GM18907 (cell line): ENCODE measurements around the gene ZNF532.
"Not testable (repeated sequence)": the region's sequence is repeated elsewhere in the genome, so short reads cannot be mapped to it uniquely, and the experiment has no call there.

Experiments
- ATAC-seq: cut with Tn5 transposase; IDR thresholded peaks from one replicate; pipeline ENCODE4 v1.9.1; 2021; ENCODE audit warnings: mild to moderate bottlenecking, moderate library complexity; ENCODE audit not compliant: unreplicated experiment

The ZNF532 gene

GRCh38 chr18:58898010-58898799 is 33.5 kb downstream of the ZNF532 start:
- ATAC-seq: no peak

DNA sequence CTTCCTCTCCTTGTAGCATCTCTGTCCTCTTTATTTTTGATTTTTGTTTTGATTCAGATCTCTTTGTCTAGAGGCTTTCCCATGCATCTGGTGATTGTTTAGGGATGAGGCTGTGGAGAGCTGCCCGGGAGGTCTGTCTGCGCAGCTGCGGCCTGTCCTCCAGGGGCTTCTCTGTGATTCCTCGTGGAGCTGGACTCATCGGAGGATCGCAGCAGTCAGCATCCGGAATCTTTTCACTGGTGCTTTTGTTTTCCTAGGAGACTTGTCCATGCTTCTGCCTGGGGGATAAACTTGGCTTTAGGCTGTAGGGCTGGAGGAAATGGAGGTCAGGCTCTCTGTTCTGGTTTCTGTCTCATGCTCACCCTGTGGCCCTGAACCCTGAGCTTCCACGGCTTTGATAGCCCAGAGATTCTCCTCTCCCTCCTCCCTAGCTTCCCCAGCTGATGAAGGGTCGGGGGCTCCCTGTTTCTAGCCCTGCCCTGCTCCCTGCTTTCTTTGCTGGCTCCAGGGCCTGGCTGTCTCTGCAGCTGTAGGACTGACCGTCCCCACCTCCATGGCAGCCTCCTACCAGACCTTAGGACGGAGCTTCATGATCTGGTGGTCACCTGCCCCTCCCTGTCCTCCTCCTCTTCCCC is 35.5 kb downstream of the ZNF532 start:
- ATAC-seq: no peak

DNA sequence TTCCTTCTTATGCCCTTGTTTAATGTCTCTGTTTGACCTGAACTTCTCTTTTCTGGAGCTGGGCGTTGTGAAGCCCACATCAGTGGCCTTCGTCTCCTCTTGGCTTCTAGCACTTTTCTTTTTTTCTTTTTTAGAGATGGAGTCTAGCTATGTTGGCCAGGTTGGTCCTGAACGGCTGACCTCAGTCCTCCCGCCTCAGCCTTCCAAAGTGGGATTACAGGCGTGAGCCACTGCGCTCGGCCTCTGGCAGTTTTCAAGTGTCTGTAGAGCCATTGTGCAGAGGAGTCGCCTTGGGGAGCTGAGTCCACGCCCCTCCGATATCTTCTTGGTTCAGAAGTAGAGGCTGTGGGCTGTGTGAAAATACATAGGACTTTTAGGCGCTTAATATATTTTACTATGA is 36.5 kb downstream of the ZNF532 start:
- no peak for ATAC-seq

DNA sequence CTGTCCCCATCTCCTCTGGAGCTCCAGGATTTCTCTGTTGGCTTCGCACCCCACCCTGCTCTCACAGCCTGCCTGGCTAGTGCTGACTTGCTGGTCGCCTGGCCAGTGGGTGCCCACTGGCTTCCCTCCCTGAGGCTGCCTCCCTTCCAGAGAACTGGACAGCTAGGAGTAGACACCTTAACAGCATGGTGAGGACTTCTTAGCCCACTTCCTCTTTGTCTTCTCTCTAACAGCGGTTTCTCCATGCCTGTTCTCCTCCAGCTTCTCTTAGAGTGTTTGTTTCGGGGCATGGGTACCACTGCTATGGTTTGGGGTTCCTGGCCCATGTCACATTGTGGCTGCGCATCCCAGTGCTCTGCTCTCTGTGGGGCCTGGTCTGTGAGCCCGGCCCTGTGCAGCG is 37.1 kb downstream of the ZNF532 start:
- no peak for ATAC-seq

GRCh38 chr18:58902961-58903360 is 38.3 kb downstream of the ZNF532 start:
- ATAC-seq: no peak

DNA sequence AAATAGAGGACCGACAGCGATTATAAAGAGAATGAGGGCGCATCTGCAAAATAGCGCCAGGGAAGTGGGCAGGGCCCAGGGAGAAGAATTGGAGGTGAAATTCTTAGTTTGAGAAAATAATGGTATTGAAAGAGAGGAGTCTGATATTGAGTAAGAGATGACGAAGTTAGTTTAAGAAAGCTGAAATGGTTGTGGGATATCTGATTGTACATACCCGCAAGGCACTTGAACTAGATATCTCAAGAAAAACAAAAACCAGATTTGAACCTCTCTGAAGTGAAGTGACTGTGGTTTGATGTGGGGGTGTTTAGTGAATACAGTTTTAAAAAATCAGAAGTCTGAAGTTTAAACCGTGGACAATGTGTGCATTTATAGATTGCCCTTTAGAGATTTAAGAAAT is 38.9 kb downstream of the ZNF532 start:
- no peak for ATAC-seq

GRCh38 chr18:58905777-58906428 is 41.2 kb downstream of the ZNF532 start:
- ATAC-seq: no peak

- ATAC-seq: no peak
Measured at GRCh38 chr18:58908006-58908405, 43.3 kb downstream of the ZNF532 start.

- no peak for ATAC-seq
Measured at GRCh38 chr18:58909521-58909920, 44.8 kb downstream of the ZNF532 start.

DNA sequence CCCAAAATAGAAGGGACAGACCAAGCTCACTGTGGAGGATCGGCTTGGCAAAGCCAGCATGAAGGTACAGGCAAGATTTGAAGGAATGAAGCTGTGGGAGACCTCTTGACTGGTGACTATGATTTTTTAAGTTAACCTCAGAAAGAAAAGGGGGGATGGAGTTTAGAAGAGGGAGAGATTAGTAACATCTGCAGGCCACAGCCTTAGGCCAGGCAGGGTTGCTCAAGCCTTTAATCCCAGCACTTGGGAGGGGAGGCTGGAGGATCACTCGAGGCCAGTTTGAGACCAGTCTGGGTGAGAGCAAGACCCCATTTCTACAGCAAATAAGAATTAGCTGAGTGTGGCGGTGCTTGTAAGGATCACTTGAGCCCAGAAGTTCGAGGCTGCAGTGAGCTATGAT is 46.6 kb downstream of the ZNF532 start:
- ATAC-seq: no peak

- no peak for ATAC-seq
Measured at GRCh38 chr18:58911766-58912165, 47.1 kb downstream of the ZNF532 start.

GRCh38 chr18:58915006-58915799 is 50.5 kb downstream of the ZNF532 start:
- no peak for ATAC-seq

- ATAC-seq: no peak
Measured at GRCh38 chr18:58915995-58916394, 51.3 kb downstream of the ZNF532 start.

DNA sequence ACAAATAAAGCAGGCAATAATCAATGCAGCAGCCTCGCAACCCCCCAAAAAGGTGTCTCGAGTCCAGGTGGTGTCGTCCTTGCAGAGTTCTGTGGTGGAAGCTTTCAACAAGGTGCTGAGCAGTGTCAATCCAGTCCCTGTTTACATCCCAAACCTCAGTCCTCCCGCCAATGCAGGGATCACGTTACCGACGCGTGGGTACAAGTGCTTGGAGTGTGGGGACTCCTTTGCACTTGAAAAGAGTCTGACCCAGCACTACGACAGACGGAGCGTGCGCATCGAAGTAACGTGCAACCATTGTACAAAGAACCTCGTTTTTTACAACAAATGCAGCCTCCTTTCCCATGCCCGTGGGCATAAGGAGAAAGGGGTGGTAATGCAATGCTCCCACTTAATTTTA is 55.3 kb downstream of the ZNF532 start:
- ATAC-seq: not testable (repeated sequence)

DNA sequence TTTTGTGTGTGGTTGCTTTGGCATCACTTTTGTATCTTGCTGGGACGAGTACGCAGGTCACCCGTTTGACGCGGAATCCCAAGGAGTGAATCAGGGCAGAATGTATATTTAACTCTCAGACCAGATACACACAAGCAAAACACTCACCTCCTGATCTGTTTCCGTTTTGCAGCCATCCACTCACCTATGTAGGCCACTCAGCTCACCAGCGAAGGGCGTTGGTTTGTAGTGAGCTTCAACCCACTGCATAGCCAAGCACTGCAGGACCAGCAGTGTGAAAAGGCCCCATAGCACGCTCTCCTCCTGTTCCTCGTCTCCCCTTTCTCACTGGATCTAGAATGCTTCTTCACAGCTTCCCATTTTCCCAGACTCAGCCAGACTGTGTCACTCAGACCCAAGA is 58.3 kb downstream of the ZNF532 start:
- ATAC-seq: no peak

DNA sequence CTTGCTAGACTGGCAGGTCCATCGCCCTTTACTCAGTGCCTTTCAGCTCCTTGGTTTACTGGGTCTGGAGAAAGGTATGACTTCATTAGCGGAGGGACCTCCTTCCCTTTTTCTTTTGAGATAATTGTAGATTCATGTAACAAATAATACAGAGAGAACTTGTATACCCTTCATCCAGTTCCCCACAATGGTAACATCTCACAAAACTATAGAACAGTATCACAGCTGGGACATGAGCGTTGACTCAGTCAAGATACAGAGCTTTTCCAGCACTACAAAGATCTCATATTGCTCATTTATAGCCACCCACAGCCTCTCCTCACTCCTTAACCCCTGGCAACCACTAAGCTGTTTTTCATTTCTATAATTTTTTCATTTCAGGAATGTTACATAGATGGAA is 59.8 kb downstream of the ZNF532 start:
- no peak for ATAC-seq

- no peak for ATAC-seq
Measured at GRCh38 chr18:58927659-58928058, 63.0 kb downstream of the ZNF532 start.

DNA sequence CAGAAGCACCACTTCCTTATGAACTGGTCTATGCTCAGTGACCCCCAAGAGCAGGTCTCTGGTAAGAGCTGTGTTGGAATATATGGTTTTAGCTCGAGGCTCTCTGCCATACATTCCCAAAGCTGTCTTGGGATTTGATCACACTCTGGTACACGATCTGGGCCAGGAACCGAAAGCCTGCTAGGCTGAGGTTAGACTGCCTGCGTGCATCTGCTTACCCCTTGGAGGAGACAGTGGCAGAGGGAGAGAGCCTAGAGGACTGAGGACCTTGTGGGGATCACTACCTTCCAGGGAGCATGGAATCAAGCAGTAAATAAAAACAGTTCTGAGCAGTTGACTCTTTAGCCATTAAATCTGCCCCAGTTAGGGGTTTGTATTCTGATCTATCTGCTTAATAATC is 63.7 kb downstream of the ZNF532 start:
- ATAC-seq: no peak

DNA sequence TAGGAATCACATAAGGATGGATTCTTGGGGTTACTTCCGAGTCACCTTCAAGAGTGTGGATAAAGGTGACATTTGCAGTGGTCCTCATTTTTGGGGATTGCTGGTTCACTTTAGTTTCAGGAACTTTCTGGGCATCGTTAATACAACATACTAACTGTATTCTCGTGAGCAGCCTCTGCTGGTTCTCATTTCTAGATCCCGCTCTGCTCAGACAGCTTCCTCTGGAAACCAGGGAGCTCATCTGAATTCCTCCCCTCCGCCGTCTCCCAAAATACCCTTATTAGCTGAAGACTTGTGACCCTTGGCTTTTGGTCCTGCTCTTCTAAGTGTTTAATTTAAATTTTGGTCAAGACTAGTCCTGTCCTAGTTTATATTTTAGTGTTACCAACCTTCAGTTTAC is 64.5 kb downstream of the ZNF532 start:
- ATAC-seq: no peak

- ATAC-seq: no peak
Measured at GRCh38 chr18:58934356-58934755, 69.7 kb downstream of the ZNF532 start.

- no peak for ATAC-seq
Measured at GRCh38 chr18:58934933-58935577, 70.4 kb downstream of the ZNF532 start.
